Dermis microvascular lymphatic vessel endothelial cell (primary cell): Measurements from ENCODE around the gene CMKLR1. TPM values are rescaled to one million over a fixed set of nuclear protein-coding genes. Genes with fewer than 3 reads are reported as not detected.

Experiments used
- DNase-seq, 2 donors: peaks; one replicate each; pipeline versions ENCODE4 v3.0.0 to v3.0.0-alpha.2; 2010; ENCODE audit warnings: low read depth in 2 of 2
- total RNA-seq: library from RNA; depleted of rRNA; stranded (reverse); fragments of >200 nt; gene quantifications from 2 replicates; pipeline ENCODE4 v1.2.1, GENCODE V29; 2014

The CMKLR1 gene
- total RNA-seq, 1 donor from 2014 or later = 0.13 TPM

DNA sequence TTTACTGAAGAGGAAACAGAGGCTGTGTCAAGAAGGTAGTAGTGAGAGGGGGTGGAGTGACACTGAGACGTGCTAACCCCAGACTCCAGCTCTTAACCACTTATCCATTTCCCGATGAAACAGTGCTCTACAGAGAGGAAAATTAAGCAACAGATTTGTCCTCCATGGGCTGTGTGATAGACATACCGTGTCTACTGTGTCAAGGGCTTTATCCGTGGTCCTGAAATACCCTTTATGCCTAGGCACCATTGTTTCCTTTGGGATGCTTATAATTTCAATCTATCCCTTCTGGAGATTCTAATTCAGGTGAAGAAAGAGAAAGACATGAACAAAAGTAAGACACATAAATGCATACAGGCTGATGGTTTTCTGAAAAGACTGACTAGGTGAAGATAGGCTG is 71.7 kb downstream of the CMKLR1 start:
- no peak for DNase-seq

DNA sequence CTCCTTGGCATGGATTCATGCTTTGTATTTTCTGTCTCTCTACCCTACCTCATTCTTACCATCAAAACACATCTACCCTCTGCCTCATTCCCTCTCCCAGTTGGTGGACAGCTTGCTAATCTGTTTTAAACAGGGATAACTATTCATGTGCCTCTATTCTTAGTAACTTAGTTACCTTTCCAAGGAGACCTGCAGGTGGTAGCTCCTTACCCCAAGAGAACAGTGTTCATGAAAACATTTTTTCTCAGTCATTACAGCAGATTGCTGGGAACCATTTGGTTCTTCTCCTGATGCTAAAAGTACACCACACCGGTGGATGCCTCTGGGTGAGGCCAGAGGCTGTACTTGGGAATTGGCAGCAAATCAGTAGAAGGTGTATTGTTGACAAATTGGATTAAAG is 73.0 kb downstream of the CMKLR1 start:
- no peak for DNase-seq

DNA sequence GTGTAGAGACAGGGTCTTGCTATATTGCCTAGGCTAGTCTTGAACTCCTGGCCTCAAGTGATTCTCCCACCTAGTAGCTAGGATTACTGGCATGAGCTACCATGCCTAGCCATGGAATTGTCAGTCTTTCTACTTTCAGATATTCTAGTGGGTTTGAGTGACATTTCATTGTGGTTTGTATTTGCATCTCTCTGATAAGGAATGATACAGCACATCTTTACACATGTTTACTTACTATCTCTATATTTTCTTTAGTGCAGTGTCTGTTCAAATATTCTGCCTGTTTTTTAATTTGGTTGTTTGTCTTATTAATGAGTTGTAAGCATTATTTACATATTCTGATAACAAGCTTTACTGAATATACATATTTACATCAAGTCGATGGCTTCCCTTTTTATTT is 73.6 kb downstream of the CMKLR1 start:
- no peak for DNase-seq

DNA sequence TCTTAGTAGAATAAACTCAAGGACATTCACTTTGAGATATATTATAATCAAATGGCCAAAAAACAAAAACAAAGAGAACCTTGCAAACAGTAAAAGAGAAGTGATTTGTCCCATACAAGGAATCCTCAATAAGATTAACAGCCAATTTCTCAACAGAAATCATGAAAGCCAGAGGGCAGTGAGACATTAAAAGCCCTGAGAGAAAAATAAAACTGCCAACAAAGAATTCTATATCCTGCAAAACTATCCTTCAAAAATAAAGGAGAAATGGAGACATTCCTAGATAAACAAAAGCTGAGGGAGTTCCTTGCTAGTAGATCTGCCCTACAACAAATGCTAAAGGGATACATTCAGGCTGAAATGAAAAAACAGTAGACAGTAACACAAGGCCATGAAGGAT is 78.1 kb downstream of the CMKLR1 start:
- no peak for DNase-seq

DNA sequence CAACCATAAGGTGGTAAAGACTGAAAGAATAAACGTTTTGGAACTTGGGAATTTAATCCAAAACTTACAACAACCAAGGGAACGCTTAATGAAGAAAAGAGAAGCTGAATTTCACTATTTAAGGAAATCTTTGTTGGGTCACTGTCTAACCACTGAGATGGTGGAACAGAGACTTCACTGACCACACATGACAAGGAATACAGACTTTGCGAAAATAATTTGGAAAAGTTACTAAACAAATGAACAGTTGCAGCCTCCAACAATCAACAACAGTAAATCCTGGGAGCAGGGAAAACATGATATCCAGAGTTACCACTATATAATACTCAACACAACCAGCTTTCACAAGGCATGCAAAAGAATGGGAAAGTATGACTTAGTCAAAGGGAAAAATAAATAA is 79.1 kb downstream of the CMKLR1 start:
- no peak for DNase-seq

DNA sequence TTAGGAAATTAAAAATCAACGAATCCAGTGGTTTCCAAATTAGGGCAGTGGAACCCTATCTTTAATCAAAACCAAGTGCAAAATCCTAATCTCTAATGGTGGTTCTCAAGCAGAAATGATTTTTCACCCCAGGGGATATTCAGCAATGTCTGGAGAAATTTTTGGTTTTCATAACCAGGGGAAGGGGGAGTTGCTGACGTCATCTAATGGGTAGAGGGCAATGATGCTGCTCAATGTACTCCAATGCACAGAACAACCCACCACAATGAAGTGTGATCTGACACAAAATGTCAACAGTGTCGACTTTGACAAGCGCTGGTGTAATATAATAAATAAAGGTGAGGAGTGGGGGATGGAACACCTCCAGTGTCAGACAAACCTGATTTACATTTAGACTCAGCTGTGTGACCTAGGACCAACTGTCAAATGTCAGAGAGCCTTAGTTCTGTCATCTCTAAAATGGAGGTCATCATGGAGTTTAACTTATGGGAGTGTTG is 81.5 kb downstream of the CMKLR1 start:
- no peak for DNase-seq

DNA sequence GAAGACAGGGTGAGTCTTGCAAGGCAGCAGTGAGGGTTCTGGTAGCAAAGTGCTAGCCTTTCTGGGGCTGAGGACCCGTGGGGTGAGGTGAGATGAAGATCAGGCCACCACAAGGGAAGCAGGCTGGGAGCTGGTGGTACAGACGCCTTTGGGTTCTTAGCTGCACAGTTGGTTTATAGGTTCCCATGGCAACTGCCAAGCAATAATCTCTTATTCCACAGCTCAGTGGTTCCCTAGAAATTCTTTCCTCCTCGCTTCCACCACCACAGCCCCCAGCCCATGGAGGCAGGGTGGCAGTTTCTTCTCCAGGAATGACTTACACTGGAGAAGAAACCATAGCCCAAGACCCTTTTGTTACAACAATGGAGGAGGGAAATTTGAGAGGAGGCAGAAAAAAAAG is 82.1 kb downstream of the CMKLR1 start:
- no peak for DNase-seq

DNA sequence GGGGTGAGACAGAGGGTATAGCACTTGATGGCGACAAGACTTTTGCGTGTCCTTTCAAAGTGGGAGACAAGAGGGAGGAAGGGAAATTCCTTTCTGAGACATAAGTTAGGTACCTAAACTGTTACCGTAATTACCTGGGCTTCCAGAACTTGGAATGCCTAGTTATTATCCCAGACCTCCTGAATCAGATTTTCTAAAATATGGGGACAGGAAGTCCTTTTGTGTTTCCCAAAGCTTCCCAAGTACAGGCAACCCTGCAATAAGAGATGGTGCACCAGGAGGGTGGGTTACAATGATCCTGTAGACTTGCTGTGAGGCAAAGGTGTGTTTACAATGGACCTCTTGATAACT is 83.9 kb downstream of the CMKLR1 start:
- DNase-seq = no peak

DNA sequence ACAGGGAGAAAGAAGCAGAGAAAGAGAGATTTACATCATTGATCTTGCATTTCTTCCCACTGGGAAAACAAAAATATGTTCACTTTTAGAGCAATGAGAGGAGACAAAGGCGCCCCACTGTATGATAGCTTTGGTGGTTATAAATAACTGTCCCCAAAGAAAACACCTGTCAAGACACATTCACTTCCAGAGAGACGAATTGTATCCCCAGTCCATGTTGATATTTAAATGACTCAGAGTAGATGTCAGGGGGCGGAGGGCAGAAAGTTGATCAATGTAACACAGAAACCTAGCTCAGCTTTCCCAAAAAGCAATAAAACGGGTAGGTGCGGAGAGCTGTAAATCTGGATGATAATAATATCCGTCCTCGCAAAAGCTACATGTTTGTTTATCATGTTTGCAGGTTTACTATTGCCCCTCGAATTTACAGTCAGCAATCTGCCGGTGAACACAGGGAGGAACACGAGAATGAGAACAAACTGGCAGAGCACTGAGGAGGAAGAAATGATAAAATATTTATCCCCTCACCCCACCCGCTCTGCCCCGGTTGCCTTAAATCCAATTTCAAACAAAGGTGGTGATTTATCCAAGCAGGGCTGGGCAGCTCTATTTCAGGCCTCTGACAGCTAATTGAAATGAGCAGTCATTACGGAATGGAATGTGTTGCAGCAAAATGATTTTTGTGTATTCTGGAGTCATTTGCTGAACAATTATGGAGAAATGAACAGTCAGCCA is 84.4 kb downstream of the CMKLR1 start:
- no peak for DNase-seq

DNA sequence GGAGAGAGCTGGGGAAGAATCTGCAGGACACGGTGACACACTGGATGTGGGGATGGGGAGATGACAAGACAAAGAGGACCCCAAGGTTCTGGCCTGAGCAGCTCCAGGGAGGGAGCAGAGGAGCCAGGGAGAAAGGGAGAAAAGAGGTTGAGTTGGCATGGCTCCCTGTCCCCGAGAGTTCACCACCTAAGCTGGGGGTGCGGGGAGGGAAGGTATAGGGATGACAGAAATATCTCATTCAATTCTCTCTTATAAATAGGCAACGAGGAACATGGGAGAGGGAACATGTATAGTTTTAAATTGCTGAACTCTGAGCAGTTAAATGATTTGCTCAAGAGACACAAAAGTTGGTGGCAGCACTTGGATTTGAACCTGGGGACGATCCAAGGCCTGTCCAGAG is 85.1 kb downstream of the CMKLR1 start:
- no peak for DNase-seq

DNA sequence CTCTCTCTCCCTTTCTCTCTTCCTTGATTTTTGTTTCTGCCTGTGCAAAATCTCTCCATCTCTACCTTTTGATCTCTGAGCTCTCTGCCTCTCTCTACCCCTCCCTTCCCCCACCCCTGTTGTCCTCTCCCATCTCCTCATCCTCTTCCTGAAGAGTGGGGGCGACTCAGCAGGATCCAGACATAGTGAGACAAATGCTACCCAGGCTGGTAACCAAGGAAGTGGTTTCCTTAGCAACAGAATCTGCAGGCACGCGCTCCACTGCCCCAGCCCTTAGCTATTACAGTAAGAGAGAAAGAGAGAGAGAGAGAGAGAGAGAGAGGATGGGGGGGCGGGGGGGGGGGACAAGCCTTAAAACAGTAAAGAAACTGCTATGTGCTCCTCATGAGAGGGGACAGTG is 85.6 kb downstream of the CMKLR1 start:
- no peak for DNase-seq

DNA sequence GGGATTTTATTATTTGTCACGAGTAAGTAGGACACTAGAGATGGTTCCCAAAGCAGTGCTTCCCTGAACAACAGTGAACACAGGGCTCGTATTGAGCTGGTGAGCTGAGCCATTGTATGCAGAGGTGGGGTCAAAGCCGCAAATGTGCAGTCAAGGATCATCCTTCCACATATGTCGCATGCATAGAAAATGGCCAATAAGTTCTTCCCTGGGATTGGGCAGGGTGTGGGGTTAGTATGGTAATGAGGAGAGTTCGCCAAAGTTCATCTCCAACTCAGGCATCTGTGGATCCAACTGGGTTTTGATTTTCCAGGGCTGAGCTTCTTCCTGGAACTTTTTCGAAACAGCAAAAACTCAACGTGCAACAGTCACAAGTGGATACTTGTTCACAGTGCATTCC is 86.6 kb downstream of the CMKLR1 start:
- no peak for DNase-seq

DNA sequence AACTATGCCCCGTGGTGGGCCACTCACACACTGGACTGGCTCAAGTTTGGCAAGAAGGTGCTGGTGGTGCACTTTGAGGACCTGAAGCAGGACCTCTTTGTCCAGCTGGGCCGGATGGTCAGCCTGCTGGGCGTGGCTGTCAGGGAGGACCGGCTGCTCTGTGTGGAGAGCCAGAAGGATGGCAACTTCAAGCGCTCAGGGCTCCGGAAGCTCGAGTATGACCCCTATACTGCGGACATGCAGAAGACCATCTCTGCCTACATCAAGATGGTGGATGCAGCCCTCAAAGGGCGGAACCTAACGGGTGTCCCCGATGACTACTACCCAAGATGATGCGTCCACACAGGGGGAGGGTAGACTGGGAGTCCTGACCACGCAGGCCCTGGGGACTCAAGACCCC is 91.1 kb downstream of the CMKLR1 start:
- no peak for DNase-seq

DNA sequence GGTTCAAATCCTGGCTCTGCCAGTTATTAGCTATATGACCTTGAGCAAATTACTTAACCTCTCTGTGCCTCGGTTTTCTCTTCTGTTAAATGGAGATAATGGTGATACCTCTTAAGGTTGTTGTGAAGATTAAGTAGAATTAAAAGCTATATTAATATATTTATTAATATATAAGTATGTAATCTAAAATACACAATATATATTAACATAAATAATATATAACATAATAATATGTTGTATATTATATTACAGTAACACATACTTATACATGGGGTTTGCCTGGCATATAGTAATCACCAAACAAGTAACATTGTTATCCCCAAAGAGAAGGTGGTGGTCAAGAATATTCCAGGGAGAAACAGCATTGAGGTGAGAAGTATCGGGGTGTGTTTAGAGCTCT is 92.0 kb downstream of the CMKLR1 start:
- DNase-seq = no peak

DNA sequence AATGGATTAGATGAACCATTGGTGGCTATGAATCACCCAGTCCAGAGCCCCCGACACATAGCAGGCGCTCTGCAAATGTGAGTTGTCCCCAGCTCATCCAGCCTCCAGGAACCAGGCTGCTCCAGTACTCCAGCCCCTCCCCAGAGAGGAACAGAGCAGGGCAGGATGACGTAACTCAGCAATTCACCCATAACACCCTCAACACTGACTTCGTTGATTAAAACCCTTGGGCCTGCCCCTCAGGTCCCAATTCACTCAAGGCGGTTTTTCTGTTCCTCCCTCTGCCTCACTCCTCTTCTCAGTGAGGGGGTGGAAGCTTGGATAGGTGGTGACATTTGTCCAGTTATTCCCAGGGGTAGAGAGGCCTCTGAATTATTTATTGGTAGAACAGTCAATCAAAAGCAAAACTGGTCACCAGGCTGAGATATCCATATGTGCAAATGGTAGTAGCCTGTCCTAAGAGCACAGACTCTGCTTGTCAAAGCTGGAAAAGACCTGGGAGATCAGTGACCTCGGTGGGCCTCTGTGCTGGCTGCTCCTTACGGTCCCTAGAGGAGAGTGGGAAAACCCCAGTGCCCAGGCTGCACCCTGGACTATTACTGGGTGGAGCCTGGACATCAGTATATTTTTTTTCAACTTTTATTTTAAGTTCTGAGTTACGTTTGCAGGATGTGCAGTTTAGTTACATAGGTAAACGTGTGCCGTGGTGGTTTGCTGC is 97.0 kb downstream of the CMKLR1 start:
- DNase-seq = no peak

DNA sequence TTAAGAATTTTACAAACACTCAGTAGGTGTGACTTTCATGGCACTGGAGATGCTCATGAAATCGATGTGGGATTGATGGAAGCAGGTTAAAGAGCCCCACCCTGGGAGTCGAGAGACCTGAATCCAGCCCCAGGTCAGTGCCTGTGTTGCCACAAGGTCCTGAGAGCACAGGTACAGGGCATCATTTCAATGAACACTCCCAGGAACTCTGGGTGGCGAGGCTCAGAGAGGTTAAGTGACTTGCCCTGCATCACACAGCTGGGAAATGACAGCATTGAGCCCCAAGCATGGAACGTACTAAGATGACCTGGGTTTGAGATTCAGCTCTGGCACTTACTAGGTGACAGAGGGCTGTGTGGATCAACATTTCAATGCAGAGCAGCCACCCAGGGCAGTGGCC is 98.2 kb downstream of the CMKLR1 start:
- no peak for DNase-seq

DNA sequence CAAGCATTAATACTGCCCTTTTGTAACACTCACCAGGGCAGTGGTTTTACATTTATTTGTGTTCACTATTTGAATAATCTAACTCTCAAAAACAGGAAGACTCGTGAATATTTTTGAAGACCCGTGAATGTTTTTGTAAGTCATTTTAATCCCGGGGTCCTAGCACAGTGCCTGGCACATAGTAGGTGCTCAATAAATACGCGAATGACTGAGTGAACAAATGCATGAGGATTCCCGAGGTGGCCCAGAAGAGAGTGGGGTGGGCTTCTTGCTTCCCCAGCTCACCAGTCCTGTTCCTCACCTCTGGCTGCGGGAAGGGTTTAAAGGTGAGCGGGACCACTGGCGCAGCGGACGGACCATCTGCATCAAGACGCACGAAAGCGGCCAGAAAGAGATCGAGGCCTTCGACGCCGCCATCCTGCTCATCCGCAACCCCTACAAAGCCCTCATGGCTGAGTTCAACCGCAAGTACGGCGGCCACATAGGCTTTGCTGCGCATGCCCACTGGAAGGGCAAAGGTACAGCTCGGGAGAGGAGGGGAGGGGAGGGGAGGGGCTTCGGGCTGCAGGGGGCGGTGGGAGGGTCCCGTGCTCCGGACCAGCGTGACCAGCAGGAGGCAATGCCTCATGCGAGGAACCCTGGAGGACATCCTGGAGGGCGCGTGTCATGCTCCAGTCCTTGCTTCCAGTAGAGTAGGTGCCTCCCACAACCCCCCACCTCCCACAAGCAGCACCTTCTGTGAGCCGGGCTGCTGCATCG is 98.9 kb downstream of the CMKLR1 start:
- DNase-seq = no peak

DNA sequence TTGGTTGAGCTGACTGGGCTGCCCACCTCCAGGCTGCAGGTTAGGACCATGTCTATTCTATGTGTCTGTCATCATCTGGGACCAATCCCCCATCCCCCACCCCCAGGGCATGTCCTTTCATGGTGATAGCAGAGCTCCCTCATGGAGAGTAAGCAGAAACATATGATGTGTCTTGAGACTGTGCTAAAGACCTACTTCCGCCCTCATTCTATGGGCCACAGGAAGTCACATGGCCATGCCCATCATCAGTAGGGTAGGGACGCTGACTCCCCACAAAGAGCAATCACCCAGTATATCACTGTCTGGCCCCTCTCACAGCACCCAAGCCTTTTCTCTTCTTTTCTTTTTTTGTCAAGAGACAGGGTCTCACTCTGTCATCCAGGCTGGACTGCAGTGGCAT is 99.7 kb downstream of the CMKLR1 start:
- no peak for DNase-seq

DNA sequence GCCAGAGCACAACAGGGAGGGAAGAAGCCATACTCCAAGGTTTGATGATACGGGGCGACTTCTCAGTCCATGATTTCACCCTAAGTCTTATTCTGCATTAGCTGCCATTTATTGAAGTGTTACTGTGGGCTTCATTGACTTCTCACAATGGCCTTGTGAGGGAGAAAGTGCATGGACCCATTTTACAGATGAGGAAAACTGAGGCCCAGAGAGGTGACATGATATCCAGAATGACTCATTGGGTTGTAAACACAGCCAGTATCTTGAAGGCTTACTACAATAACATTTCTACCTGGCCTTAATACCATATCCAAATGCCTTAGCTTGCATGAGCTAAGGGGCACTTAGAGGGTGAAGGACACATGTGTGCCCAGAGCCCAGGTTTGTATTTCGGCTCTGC is 100.6 kb downstream of the CMKLR1 start:
- DNase-seq = no peak
